ENCODE data around the gene PEX5L.

- no peak for TF ChIP-seq MAX (IDR thresholded peaks at IDR 0.05)
- no peak for TF ChIP-seq TAF1 (IDR thresholded peaks at IDR 0.05; ENCODE audit: low read depth)
- TF ChIP-seq REST (IDR thresholded peaks at IDR 0.05; ENCODE audit: low read depth), result no peak
- no peak for TF ChIP-seq FOXM1 (IDR thresholded peaks at IDR 0.05; ENCODE audit: borderline replicate concordance, low read depth)
- TF ChIP-seq RAD21 (IDR thresholded peaks at IDR 0.05; ENCODE audit: low read depth), result no peak
- no peak for TF ChIP-seq YY1 (IDR thresholded peaks at IDR 0.05; ENCODE audit: low read depth)
- no peak for TF ChIP-seq TEAD4 (IDR thresholded peaks at IDR 0.05)
- no peak for TF ChIP-seq EP300 (IDR thresholded peaks at IDR 0.05; ENCODE audit: borderline replicate concordance)
- no peak for TF ChIP-seq CEBPB (IDR thresholded peaks at IDR 0.05)
- TF ChIP-seq USF1 (IDR thresholded peaks at IDR 0.05), result no peak
Observed at GRCh38 chr3:180058238-180058637, 21.5 kb upstream of the PEX5L start.
